ENCODE results near the gene PSMD8. TPM values are rescaled to one million over a fixed set of nuclear protein-coding genes. Genes with fewer than 3 reads are reported as not detected.
"Not testable (repeated sequence)": the region's sequence is repeated elsewhere in the genome, so short reads cannot be mapped to it uniquely, and the experiment has no call there.

PSMD8 gene
- total and polyA plus RNA-seq, 4 donors, result 92.4 to 119 (median 102) TPM

GRCh38 chr19:38358071-38358470 lies 16.3 kb upstream of the PSMD8 start:
- no peak for ATAC-seq (ENCODE audit: low FRiP score)

GRCh38 chr19:38359242-38360021 lies 14.9 kb upstream of the PSMD8 start:
- Histone ChIP-seq H3K27ac (ENCODE audit: low read depth in 1 of 2, low read length in 2 of 2) (no peak overlapping the region), H3K4me3 (ENCODE audit: low read length in 2 of 2) (no peak overlapping the region), H3K27me3 (ENCODE audit: control insufficient read depth in 1 of 2, insufficient read depth in 2 of 2, low read length in 1 of 2) (no peaks in the 10 kb centered on the region), H3K4me1 (ENCODE audit: control insufficient read depth in 1 of 2, insufficient read depth in 2 of 2, low read length in 2 of 2) (no peaks in the 10 kb centered on the region), H3K36me3 (ENCODE audit: control insufficient read depth in 1 of 2, insufficient read depth in 2 of 2, low read length in 1 of 2) (no peaks in the 10 kb centered on the region), H3K9me3 (ENCODE audit: control insufficient read depth, low read length) (no peaks in the 10 kb centered on the region)
- DNase-seq, result no peak
- intact Hi-C loops (cut with DNase I), result no loop called here
- ATAC-seq (ENCODE audit: low FRiP score), result no peak
- 46 to 47% methylated on average over 18 of the region's 18 CpGs for WGBS, 2 donors

More at GRCh38 chr19:38358071-38358470, 16.3 kb upstream of the PSMD8 start:
- Histone ChIP-seq H3K27me3 (ENCODE audit: control insufficient read depth in 1 of 2, insufficient read depth in 2 of 2, low read length in 1 of 2) (no peaks in the 10 kb centered on the region), H3K27ac (ENCODE audit: low read depth in 1 of 2, low read length in 2 of 2) (no peak overlapping the region), H3K36me3 (ENCODE audit: control insufficient read depth in 1 of 2, insufficient read depth in 2 of 2, low read length in 1 of 2) (no peaks in the 10 kb centered on the region), H3K9me3 (ENCODE audit: control insufficient read depth, low read length) (no peaks in the 10 kb centered on the region), H3K4me1 (ENCODE audit: control insufficient read depth in 1 of 2, insufficient read depth in 2 of 2, low read length in 2 of 2) (no peaks in the 10 kb centered on the region), H3K4me3 (ENCODE audit: low read length in 2 of 2) (no peak overlapping the region)
- 33 to 34% methylated on average over 5 of the region's 5 CpGs for whole genome bisulfite sequencing, 2 donors
- intact Hi-C loops (cut with DNase I), result no loop called here
- no peak for DNase-seq

- DNase-seq (no peak), ATAC-seq (ENCODE audit: low FRiP score) (no peak)
- no peaks in the 10 kb centered on the region for H3K27me3 ChIP-seq (ENCODE audit: control insufficient read depth in 1 of 2, insufficient read depth in 2 of 2, low read length in 1 of 2)
- 77 to 83% methylated on average over 9 of the region's 9 CpGs for WGBS, 2 donors
- no peak overlapping the region for H3K4me3 ChIP-seq (ENCODE audit: low read length in 2 of 2)
- H3K36me3 ChIP-seq (ENCODE audit: control insufficient read depth in 1 of 2, insufficient read depth in 2 of 2, low read length in 1 of 2), result no peaks in the 10 kb centered on the region
- H3K4me1 ChIP-seq (ENCODE audit: control insufficient read depth in 1 of 2, insufficient read depth in 2 of 2, low read length in 2 of 2), result no peaks in the 10 kb centered on the region
- H3K27ac ChIP-seq (ENCODE audit: low read depth in 1 of 2, low read length in 2 of 2), result no peak overlapping the region
- intact Hi-C loops (cut with DNase I), result no loop called here
- H3K9me3 ChIP-seq (ENCODE audit: control insufficient read depth, low read length), result no peaks in the 10 kb centered on the region
These were observed 14.0 kb upstream of the PSMD8 start for GRCh38 chr19:38360351-38360750.

GRCh38 chr19:38360839-38361631 lies 13.3 kb upstream of the PSMD8 start:
- ATAC-seq (ENCODE audit: low FRiP score) (no peak), DNase-seq (no peak)
- intact Hi-C loops (cut with DNase I), result no loop called here
- Histone ChIP-seq H3K4me1 (ENCODE audit: control insufficient read depth in 1 of 2, insufficient read depth in 2 of 2, low read length in 2 of 2) (no peaks in the 10 kb centered on the region), H3K27me3 (ENCODE audit: control insufficient read depth in 1 of 2, insufficient read depth in 2 of 2, low read length in 1 of 2) (no peaks in the 10 kb centered on the region), H3K27ac (ENCODE audit: low read depth in 1 of 2, low read length in 2 of 2) (no peak overlapping the region), H3K9me3 (ENCODE audit: control insufficient read depth, low read length) (no peaks in the 10 kb centered on the region), H3K4me3 (ENCODE audit: low read length in 2 of 2) (peak overlapping the region in 1 of 2 donors; percentile 16), H3K36me3 (ENCODE audit: control insufficient read depth in 1 of 2, insufficient read depth in 2 of 2, low read length in 1 of 2) (no peaks in the 10 kb centered on the region)
- WGBS, 2 donors, result 21 to 22% methylated on average over 23 of the region's 23 CpGs

GRCh38 chr19:38361633-38362075 lies 12.7 kb upstream of the PSMD8 start:
- H3K27me3 ChIP-seq (ENCODE audit: control insufficient read depth in 1 of 2, insufficient read depth in 2 of 2, low read length in 1 of 2), result no peaks in the 10 kb centered on the region

GRCh38 chr19:38362076-38362945 lies 12.1 kb upstream of the PSMD8 start:
- intact Hi-C loops (cut with DNase I), result no loop called here
- Histone ChIP-seq H3K27me3 (ENCODE audit: control insufficient read depth in 1 of 2, insufficient read depth in 2 of 2, low read length in 1 of 2) (no peaks in the 10 kb centered on the region), H3K4me3 (ENCODE audit: low read length in 2 of 2) (peak overlapping the region; percentile 16 to 28), H3K4me1 (ENCODE audit: control insufficient read depth in 1 of 2, insufficient read depth in 2 of 2, low read length in 2 of 2) (no peaks in the 10 kb centered on the region), H3K9me3 (ENCODE audit: control insufficient read depth, low read length) (no peaks in the 10 kb centered on the region), H3K27ac (ENCODE audit: low read depth in 1 of 2, low read length in 2 of 2) (no peak overlapping the region), H3K36me3 (ENCODE audit: control insufficient read depth in 1 of 2, insufficient read depth in 2 of 2, low read length in 1 of 2) (no peaks in the 10 kb centered on the region)
- WGBS, 2 donors, result 1% methylated on average over 68 of the region's 68 CpGs
- peak; percentile 66 for ATAC-seq (ENCODE audit: low FRiP score)
- peak; percentile 92 to 94 for DNase-seq

More at GRCh38 chr19:38361633-38362075, 12.7 kb upstream of the PSMD8 start:
- peak overlapping the region; percentile 16 to 28 for H3K4me3 ChIP-seq (ENCODE audit: low read length in 2 of 2)
- ATAC-seq (ENCODE audit: low FRiP score) (peak; percentile 87), DNase-seq (peak; percentile 89)
- H3K4me1 ChIP-seq (ENCODE audit: control insufficient read depth in 1 of 2, insufficient read depth in 2 of 2, low read length in 2 of 2), result no peaks in the 10 kb centered on the region
- 0 to 1% methylated on average over 35 to 37 of the region's 37 CpGs for WGBS, 2 donors
- H3K36me3 ChIP-seq (ENCODE audit: control insufficient read depth in 1 of 2, insufficient read depth in 2 of 2, low read length in 1 of 2), result no peaks in the 10 kb centered on the region
- no peak overlapping the region for H3K27ac ChIP-seq (ENCODE audit: low read depth in 1 of 2, low read length in 2 of 2)
- intact Hi-C loops (cut with DNase I), result no loop called here
- no peaks in the 10 kb centered on the region for H3K9me3 ChIP-seq (ENCODE audit: control insufficient read depth, low read length)

GRCh38 chr19:38362946-38363688 lies 11.3 kb upstream of the PSMD8 start:
- 80 to 81% methylated on average over 15 of the region's 16 CpGs for WGBS, 2 donors
- ATAC-seq (ENCODE audit: low FRiP score); intact Hi-C loops (cut with DNase I); H3K27ac ChIP-seq (ENCODE audit: low read depth in 1 of 2, low read length in 2 of 2); DNase-seq; H3K27me3 ChIP-seq (ENCODE audit: control insufficient read depth in 1 of 2, insufficient read depth in 2 of 2, low read length in 1 of 2); H3K36me3 ChIP-seq (ENCODE audit: control insufficient read depth in 1 of 2, insufficient read depth in 2 of 2, low read length in 1 of 2); H3K4me1 ChIP-seq (ENCODE audit: control insufficient read depth in 1 of 2, insufficient read depth in 2 of 2, low read length in 2 of 2); H3K9me3 ChIP-seq (ENCODE audit: control insufficient read depth, low read length); H3K4me3 ChIP-seq (ENCODE audit: low read length in 2 of 2): not testable (repeated sequence)

GRCh38 chr19:38367041-38367440 lies 7.3 kb upstream of the PSMD8 start:
- ATAC-seq (ENCODE audit: low FRiP score) (no peak), DNase-seq (no peak)
- Histone ChIP-seq H3K27me3 (ENCODE audit: control insufficient read depth in 1 of 2, insufficient read depth in 2 of 2, low read length in 1 of 2) (no peaks in the 10 kb centered on the region), H3K4me1 (ENCODE audit: control insufficient read depth in 1 of 2, insufficient read depth in 2 of 2, low read length in 2 of 2) (no peaks in the 10 kb centered on the region), H3K27ac (ENCODE audit: low read depth in 1 of 2, low read length in 2 of 2) (no peak overlapping the region), H3K36me3 (ENCODE audit: control insufficient read depth in 1 of 2, insufficient read depth in 2 of 2, low read length in 1 of 2) (no peaks in the 10 kb centered on the region), H3K4me3 (ENCODE audit: low read length in 2 of 2) (no peak overlapping the region), H3K9me3 (ENCODE audit: control insufficient read depth, low read length) (no peaks in the 10 kb centered on the region)
- 72 to 73% methylated on average over 12 of the region's 12 CpGs for WGBS, 2 donors
- intact Hi-C loops (cut with DNase I), result no loop called here

Data from aorta (tissue), 5 donors.